ENCODE data around the gene MPO.

DNA sequence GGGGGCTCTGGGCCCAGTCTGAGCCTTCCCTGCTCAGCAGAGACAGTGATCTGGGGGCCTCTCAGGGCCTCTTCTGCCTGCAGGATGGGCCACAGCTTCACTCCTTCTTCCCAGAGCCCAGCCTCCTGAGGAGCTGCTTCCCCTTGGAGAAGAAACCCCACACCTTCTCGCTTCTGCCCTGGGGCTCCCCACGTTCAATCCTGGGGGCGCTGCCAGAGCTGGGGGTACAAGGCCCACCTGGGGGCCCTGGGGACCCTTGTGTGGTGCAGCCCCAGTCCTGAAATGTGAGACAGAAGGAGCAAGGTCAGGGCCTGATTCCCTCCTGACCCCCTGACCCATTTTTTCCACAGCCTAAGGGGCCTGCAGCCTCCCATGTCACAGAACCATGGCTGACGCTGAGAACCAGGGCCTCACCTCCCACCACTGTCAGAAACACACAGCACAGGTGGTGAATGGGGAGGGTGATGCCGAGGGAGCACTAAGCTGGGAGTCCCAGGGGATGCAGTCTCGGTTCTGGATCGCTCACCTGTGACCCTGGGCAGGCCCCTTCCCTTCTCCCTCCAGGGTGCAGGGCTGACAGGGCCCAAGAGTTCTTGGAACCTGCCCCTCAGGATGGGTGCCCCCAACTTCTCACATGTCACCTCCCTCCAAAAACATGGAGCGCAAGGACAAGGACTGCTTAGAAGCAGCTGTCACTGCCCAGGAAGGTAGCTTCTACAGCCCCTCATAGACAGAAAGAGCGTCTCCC lies 21.6 kb upstream of the MPO start:
- TF ChIP-seq, protein P1, sequence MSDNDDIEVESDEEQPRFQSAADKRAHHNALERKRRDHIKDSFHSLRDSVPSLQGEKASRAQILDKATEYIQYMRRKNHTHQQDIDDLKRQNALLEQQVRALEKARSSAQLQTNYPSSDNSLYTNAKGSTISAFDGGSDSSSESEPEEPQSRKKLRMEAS (IDR thresholded peaks at IDR 0.05), result no peak
- TF ChIP-seq, protein P2, sequence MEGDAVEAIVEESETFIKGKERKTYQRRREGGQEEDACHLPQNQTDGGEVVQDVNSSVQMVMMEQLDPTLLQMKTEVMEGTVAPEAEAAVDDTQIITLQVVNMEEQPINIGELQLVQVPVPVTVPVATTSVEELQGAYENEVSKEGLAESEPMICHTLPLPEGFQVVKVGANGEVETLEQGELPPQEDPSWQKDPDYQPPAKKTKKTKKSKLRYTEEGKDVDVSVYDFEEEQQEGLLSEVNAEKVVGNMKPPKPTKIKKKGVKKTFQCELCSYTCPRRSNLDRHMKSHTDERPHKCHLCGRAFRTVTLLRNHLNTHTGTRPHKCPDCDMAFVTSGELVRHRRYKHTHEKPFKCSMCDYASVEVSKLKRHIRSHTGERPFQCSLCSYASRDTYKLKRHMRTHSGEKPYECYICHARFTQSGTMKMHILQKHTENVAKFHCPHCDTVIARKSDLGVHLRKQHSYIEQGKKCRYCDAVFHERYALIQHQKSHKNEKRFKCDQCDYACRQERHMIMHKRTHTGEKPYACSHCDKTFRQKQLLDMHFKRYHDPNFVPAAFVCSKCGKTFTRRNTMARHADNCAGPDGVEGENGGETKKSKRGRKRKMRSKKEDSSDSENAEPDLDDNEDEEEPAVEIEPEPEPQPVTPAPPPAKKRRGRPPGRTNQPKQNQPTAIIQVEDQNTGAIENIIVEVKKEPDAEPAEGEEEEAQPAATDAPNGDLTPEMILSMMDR (IDR thresholded peaks at IDR 0.05 in 2 of 3, conservative IDR thresholded peaks at IDR 0.05 in 1 of 3; ENCODE audit: borderline replicate concordance in 1 of 3, insufficient read depth in 1 of 3, low read depth in 2 of 3, low read length in 2 of 3), result no peak
- TF ChIP-seq EZH2phosphoT487 (IDR thresholded peaks at IDR 0.05; ENCODE audit: borderline replicate concordance) (no peak), EGR1 (IDR thresholded peaks at IDR 0.05; ENCODE audit: low read depth) (no peak), ZNF274 (IDR thresholded peaks at IDR 0.05; ENCODE audit: low read depth, low read length) (no peak), SP1 (IDR thresholded peaks at IDR 0.05; ENCODE audit: low read depth) (no peak), POLR2AphosphoS5 (IDR thresholded peaks at IDR 0.05; ENCODE audit: low read depth, low read length) (no peak), CBX3 (IDR thresholded peaks at IDR 0.05; ENCODE audit: low read depth) (no peak), EZH2 (IDR thresholded peaks at IDR 0.05) (no peak), REST (IDR thresholded peaks at IDR 0.05; ENCODE audit: low read depth) (no peak), RAD21 (IDR thresholded peaks at IDR 0.05; ENCODE audit: low read depth) (no peak), POLR2A (IDR thresholded peaks at IDR 0.05; ENCODE audit: borderline replicate concordance, extremely low read depth, insufficient read depth, insufficient read length) (no peak)
